GM12878 (cell line): ENCODE data around the gene ZG16. TPM values are rescaled to one million over a fixed set of nuclear protein-coding genes. Genes with fewer than 3 reads are reported as not detected.

Source experiments
- ATF7 ChIP-seq: fragments of 450-650 bp; IDR thresholded peaks from 2 replicates; pipeline ENCODE4 v1.6.1; 2016; ENCODE audit warnings: low read depth, mild to moderate bottlenecking
- BACH1 ChIP-seq: fragments of 450-650 bp; IDR thresholded peaks from 2 replicates; pipeline ENCODE4 v1.6.1; 2017; ENCODE audit warnings: mild to moderate bottlenecking, borderline replicate concordance
- CBFB ChIP-seq: IDR thresholded peaks from 2 replicates; pipeline ENCODE4 v1.6.1; 2016; ENCODE audit warnings: antibody characterized with exemption, low read depth
- CHD1 ChIP-seq: IDR thresholded peaks from 2 replicates; pipeline ENCODE4 v1.6.1; 2012; ENCODE audit warnings: low read depth, low read length, improper control_type of control experiment
- CHD4 ChIP-seq: fragments of 200-600 bp; sonication (generic); IDR thresholded peaks from 2 replicates; pipeline ENCODE4 v1.6.1; 2016; ENCODE audit warnings: mild to moderate bottlenecking
- CUX1 ChIP-seq: IDR thresholded peaks from 2 replicates; pipeline ENCODE4 v1.6.1; 2012; ENCODE audit warnings: improper control_type of control experiment, low read depth, low read length; ENCODE audit not compliant: insufficient replicate concordance
- HDAC2 ChIP-seq: fragments of 200-600 bp; sonication (generic); IDR thresholded peaks from 2 replicates; pipeline ENCODE4 v1.6.1; 2017
- HDGF ChIP-seq: fragments of 450-650 bp; IDR thresholded peaks from 2 replicates; pipeline ENCODE4 v1.6.1; 2016; ENCODE audit warnings: antibody characterized with exemption
- JUNB ChIP-seq: IDR thresholded peaks from 2 replicates; pipeline ENCODE4 v1.6.1; 2016; ENCODE audit warnings: antibody characterized with exemption, mild to moderate bottlenecking
- LARP7 ChIP-seq: fragments of 450-650 bp; IDR thresholded peaks from 2 replicates; pipeline ENCODE4 v1.6.1; 2017; ENCODE audit warnings: mild to moderate bottlenecking
- MAX ChIP-seq: IDR thresholded peaks from 2 replicates; pipeline ENCODE4 v1.6.1; 2012; ENCODE audit warnings: low read depth, low read length, improper control_type of control experiment
- NR2C1 ChIP-seq: fragments of 450-650 bp; IDR thresholded peaks from 2 replicates; pipeline ENCODE4 v1.6.1; 2017; ENCODE audit warnings: antibody characterized with exemption, mild to moderate bottlenecking, moderate library complexity
- PML ChIP-seq: IDR thresholded peaks from 2 replicates; pipeline ENCODE4 v1.6.1; 2012; ENCODE audit warnings: low read length, inconsistent platforms
- RAD51 ChIP-seq: fragments of 450-650 bp; IDR thresholded peaks from 2 replicates; pipeline ENCODE4 v1.6.1; 2016; ENCODE audit warnings: moderate library complexity, mild to moderate bottlenecking, inconsistent platforms
- REST ChIP-seq: IDR thresholded peaks from 2 replicates; pipeline ENCODE4 v1.6.1; 2012; ENCODE audit warnings: mild to moderate bottlenecking, low read depth, low read length
- SUZ12 ChIP-seq: fragments of 200-600 bp; sonication (generic); IDR thresholded peaks from one replicate; pipeline ENCODE4 v1.6.1; 2018; ENCODE audit warnings: antibody characterized with exemption, mild to moderate bottlenecking; ENCODE audit not compliant: unreplicated experiment
- TCF7 ChIP-seq: IDR thresholded peaks from 2 replicates; pipeline ENCODE4 v1.6.1; 2014; ENCODE audit warnings: antibody characterized with exemption, borderline replicate concordance
- ZBTB4 ChIP-seq: fragments of 450-650 bp; formaldehyde crosslinking; IDR thresholded peaks from 2 replicates; pipeline ENCODE4 v1.4.0; 2022; ENCODE audit warnings: mild to moderate bottlenecking, moderate library complexity
- ZNF24 ChIP-seq: fragments of 450-650 bp; IDR thresholded peaks from 2 replicates; pipeline ENCODE4 v1.6.1; 2017; ENCODE audit warnings: antibody characterized with exemption, mild to moderate bottlenecking
- polyA plus RNA-seq, 11 experiments: library from polyadenylated mRNA; depleted of rRNA in 4 of 11; unstranded in 6 of 11; stranded (reverse) in 5 of 11; fragments of >200 nt; fragmentation: Nextera tagmentation in 4 of 11; fragmentation: Illumina TruSeq in 1 of 11; extraction: Ambion mirVana in 4 of 11; extraction: Trizol in 1 of 11; gene quantifications; 1 replicate in 1 of 11; 2 replicates in 10 of 11; pipeline versions ENCODE4 v1.2.1 to v1.2.3, GENCODE V29; 2011 to 2016; ENCODE audit warnings: inconsistent platforms in 2 of 11, missing spikeins in 2 of 11, low read depth in 1 of 11
- total RNA-seq, 4 experiments: library from RNA; depleted of rRNA in 3 of 4; stranded (reverse); fragments of >200 nt in 3 of 4; fragmentation: Illumina TruSeq in 1 of 4; extraction: Trizol in 1 of 4; gene quantifications; 2 replicates each; pipeline versions ENCODE4 v1.2.1 to v1.2.3, GENCODE V29; 2013 to 2021

ZG16 gene
- total and polyA plus RNA-seq, 10 of the 15 experiments (the other 5 are each of a cell fraction or from before 2014, with no cell fraction given), result not detected

- no peak for TF ChIP-seq ZNF24
- TF ChIP-seq BACH1, result peak; percentile 77
- no peak for TF ChIP-seq CHD1
- no peak for TF ChIP-seq HDGF
- no peak for TF ChIP-seq NR2C1
- no peak for TF ChIP-seq PML
- TF ChIP-seq JUNB, result no peak
- no peak for TF ChIP-seq CHD4
- TF ChIP-seq CBFB, result peak; percentile 77
- no peak for TF ChIP-seq CUX1
- TF ChIP-seq RAD51, result no peak
- no peak for TF ChIP-seq TCF7
- TF ChIP-seq MAX, result 0 out of 2 replicates have a peak, but pooled peaks have one; percentile 25
- no peak for TF ChIP-seq ZBTB4
- TF ChIP-seq ATF7, result no peak
- no peak for TF ChIP-seq SUZ12
- no peak for TF ChIP-seq HDAC2
- 0 out of 2 replicates have a peak, but pooled peaks have one; percentile 36 for TF ChIP-seq LARP7
- no peak for TF ChIP-seq REST
Measured at GRCh38 chr16:29811170-29811895, 33.3 kb downstream of the ZG16 start (continued).
